Astrocyte (in vitro differentiated cells and primary cell): ENCODE measurements around the gene GIT1. TPM values are rescaled to one million over a fixed set of nuclear protein-coding genes. Genes with fewer than 3 reads are reported as not detected.

Experiments used
- DNase-seq: peaks from one replicate; pipeline ENCODE4 v3.0.0-alpha.2; 2010; ENCODE audit warnings: low read depth
- FAIRE-seq: peaks from 2 replicates; lab custom pipeline; 2011; peaks lifted over from hg19 to GRCh38; lab: Jason Lieb, UNC
- H2AFZ ChIP-seq: 2 replicates; pipeline ENCODE4 v1.6.0; 2012; ENCODE audit warnings: low read depth, low read length, inconsistent platforms
- H3K27ac ChIP-seq: 2 replicates; pipeline ENCODE4 v1.5.1; 2011; ENCODE audit warnings: low read depth, low read length, inconsistent platforms
- H3K27me3 ChIP-seq: 2 replicates; pipeline ENCODE4 v1.6.0; 2011; ENCODE audit warnings: low read length, inconsistent platforms; ENCODE audit not compliant: insufficient read depth
- H3K36me3 ChIP-seq: 2 replicates; pipeline ENCODE4 v1.5.1; 2011; ENCODE audit warnings: low read length, inconsistent platforms; ENCODE audit not compliant: insufficient read depth
- H3K4me1 ChIP-seq: 2 replicates; pipeline ENCODE4 v1.5.1; 2011; ENCODE audit warnings: low read length, inconsistent platforms; ENCODE audit not compliant: insufficient read depth
- H3K4me2 ChIP-seq: 2 replicates; pipeline ENCODE4 v1.6.0; 2012; ENCODE audit warnings: low read length, inconsistent platforms
- H3K4me3 ChIP-seq: 2 replicates; pipeline ENCODE4 v1.5.1; 2011; ENCODE audit warnings: low read depth, mild to moderate bottlenecking, low read length, inconsistent platforms; ENCODE audit not compliant: insufficient read depth
- H3K79me2 ChIP-seq: 2 replicates; pipeline ENCODE4 v1.6.0; 2012; ENCODE audit warnings: mild to moderate bottlenecking, low read length, inconsistent platforms; ENCODE audit not compliant: insufficient read depth
- H3K9ac ChIP-seq: 2 replicates; pipeline ENCODE4 v1.6.0; 2012; ENCODE audit warnings: mild to moderate bottlenecking, low read length, inconsistent platforms
- H3K9me3 ChIP-seq: 2 replicates; pipeline ENCODE4 v1.5.1; 2012; ENCODE audit warnings: low read depth, mild to moderate bottlenecking, low read length, inconsistent platforms; ENCODE audit not compliant: insufficient read depth
- H4K20me1 ChIP-seq: 2 replicates; pipeline ENCODE4 v1.6.0; 2012; ENCODE audit warnings: low read length, inconsistent platforms; ENCODE audit not compliant: insufficient read depth
- H3K27ac Mint-ChIP-seq: one replicate; pipeline ENCODE4 v1.8.0; 2021; ENCODE audit warnings: mild to moderate bottlenecking, mixed read lengths; ENCODE audit not compliant: unreplicated experiment
- H3K27me3 Mint-ChIP-seq: one replicate; pipeline ENCODE4 v1.8.0; 2021; ENCODE audit warnings: low read depth, mixed read lengths; ENCODE audit not compliant: unreplicated experiment
- H3K36me3 Mint-ChIP-seq: one replicate; pipeline ENCODE4 v1.8.0; 2021; ENCODE audit warnings: low read depth, mixed read lengths; ENCODE audit not compliant: unreplicated experiment
- H3K4me1 Mint-ChIP-seq: one replicate; pipeline ENCODE4 v1.8.0; 2021; ENCODE audit warnings: low read depth, mixed read lengths; ENCODE audit not compliant: unreplicated experiment
- H3K4me3 Mint-ChIP-seq: one replicate; pipeline ENCODE4 v1.8.0; 2021; ENCODE audit warnings: mild to moderate bottlenecking, moderate library complexity, mixed read lengths; ENCODE audit not compliant: unreplicated experiment
- H3K9me3 Mint-ChIP-seq: one replicate; pipeline ENCODE4 v1.8.0; 2021; ENCODE audit warnings: mild to moderate bottlenecking, mixed read lengths; ENCODE audit not compliant: unreplicated experiment
- EZH2 ChIP-seq: IDR thresholded peaks from 2 replicates; pipeline ENCODE4 v1.6.1; 2012; ENCODE audit warnings: mild to moderate bottlenecking, low read length, inconsistent platforms; ENCODE audit not compliant: insufficient read depth
- total RNA-seq: library from RNA; stranded (reverse); gene quantifications from 2 replicates; pipeline ENCODE4 v1.2.1, GENCODE V29; 2021
- TF ChIP-seq, protein P1 (sequence below): IDR thresholded peaks from 2 replicates; pipeline ENCODE4 v1.5.1; 2011; ENCODE audit warnings: low read depth, mild to moderate bottlenecking, inconsistent platforms, low read length, moderate library complexity; ENCODE audit not compliant: insufficient read depth

GIT1 gene
- total RNA-seq, 1 donor from 2014 or later, result 52.2 TPM

GRCh38 chr17:29569245-29569950 is 20.1 kb downstream of the GIT1 start:
- no peak for DNase-seq
- Histone ChIP-seq H3K79me2 (no peaks in the 10 kb centered on the region), H3K9ac (peak overlapping the region; percentile 83), H3K27me3 (peaks cover 5% of the 10 kb centered on the region), H4K20me1 (peaks cover 19% of the 10 kb centered on the region), H2AFZ (peak overlapping the region; percentile 93), H3K27ac (peak overlapping the region; percentile 3), H3K4me2 (peak overlapping the region; percentile 92), H3K9me3 (no peaks in the 10 kb centered on the region), H3K4me3 (peak overlapping the region; percentile 83), H3K4me1 (peaks cover 26% of the 10 kb centered on the region), H3K36me3 (no peaks in the 10 kb centered on the region)
- Mint-ChIP-seq H3K27me3 (peaks cover 8% of the 10 kb centered on the region), H3K36me3 (peaks cover 9% of the 10 kb centered on the region), H3K27ac (peak overlapping the region; percentile 58), H3K4me1 (peaks cover 5% of the 10 kb centered on the region), H3K9me3 (no peaks in the 10 kb centered on the region), H3K4me3 (peak overlapping the region; percentile 89)
- FAIRE-seq, result no peak
- TF ChIP-seq EZH2, result no peak
- TF ChIP-seq, protein P1, sequence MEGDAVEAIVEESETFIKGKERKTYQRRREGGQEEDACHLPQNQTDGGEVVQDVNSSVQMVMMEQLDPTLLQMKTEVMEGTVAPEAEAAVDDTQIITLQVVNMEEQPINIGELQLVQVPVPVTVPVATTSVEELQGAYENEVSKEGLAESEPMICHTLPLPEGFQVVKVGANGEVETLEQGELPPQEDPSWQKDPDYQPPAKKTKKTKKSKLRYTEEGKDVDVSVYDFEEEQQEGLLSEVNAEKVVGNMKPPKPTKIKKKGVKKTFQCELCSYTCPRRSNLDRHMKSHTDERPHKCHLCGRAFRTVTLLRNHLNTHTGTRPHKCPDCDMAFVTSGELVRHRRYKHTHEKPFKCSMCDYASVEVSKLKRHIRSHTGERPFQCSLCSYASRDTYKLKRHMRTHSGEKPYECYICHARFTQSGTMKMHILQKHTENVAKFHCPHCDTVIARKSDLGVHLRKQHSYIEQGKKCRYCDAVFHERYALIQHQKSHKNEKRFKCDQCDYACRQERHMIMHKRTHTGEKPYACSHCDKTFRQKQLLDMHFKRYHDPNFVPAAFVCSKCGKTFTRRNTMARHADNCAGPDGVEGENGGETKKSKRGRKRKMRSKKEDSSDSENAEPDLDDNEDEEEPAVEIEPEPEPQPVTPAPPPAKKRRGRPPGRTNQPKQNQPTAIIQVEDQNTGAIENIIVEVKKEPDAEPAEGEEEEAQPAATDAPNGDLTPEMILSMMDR, result no peak

DNA sequence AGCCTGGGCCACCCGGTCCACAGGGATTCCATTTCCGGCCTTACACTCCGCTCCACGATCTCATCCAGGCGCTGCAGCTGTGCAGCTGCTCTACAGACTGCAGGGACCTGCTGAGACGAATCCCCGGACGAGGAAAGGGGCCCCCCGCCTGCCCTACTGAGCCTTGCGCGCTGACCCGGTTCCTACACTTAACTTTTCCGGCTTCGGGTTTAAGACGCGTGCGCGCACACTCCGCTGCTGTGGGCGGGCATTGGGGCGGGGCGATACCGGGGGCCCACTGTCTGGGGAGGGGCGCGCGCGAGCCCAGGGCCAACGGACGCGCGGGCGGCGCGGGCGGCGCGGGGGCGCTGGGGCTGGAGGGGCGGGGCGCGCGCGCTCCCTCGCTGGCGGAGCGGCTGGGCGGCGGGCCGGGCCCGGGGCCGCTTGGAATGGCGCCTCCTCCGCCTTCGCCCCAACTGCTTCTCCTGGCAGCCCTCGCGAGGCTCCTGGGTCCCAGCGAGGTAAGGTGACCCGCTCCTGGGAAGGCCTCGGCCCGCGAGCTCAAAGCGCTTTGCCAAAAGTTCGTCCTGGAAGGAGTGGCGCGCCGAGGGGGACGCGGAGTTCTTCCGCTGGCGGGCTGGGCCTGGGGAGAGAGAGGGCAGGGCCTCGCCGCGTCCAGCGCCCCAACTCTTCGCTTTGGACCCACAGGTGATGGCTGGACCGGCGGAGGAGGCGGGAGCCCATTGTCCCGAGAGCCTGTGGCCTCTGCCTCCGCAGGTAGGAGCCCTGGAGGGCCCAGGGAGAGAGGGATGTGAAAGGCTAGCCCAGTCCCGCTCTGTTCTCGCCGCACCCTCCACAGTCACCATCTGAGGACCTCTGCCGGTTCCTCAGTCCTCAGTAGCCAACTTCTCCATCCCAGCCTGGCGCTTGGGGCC is 20.9 kb downstream of the GIT1 start, which contains the start of gene TP53I13:
TP53I13 (plus strand) TSS at position 371 of the 914 bp plus-strand sequence; CDS start at position 429, 58 bp downstream.
- Mint-ChIP-seq H3K27ac (peak within 1 kb of the TSS; percentile 72), H3K27me3 (peaks cover 14% of the 10 kb centered on the region), H3K36me3 (peaks cover 10% of the 10 kb centered on the region), H3K9me3 (no peaks in the 10 kb centered on the region), H3K4me3 (peak within 1 kb of the TSS; percentile 91), H3K4me1 (peaks cover 5% of the 10 kb centered on the region)
- H3K79me2 ChIP-seq, result no peaks in the 10 kb centered on the region
- H3K36me3 ChIP-seq, result no peaks in the 10 kb centered on the region
- peak within 1 kb of the TSS; percentile 92 for H3K4me2 ChIP-seq
- peak within 1 kb of the TSS; percentile 83 for H3K4me3 ChIP-seq
- peaks cover 26% of the 10 kb centered on the region for H3K4me1 ChIP-seq
- peak within 1 kb of the TSS; percentile 3 for H3K27ac ChIP-seq
- DNase-seq (peak; percentile 70), FAIRE-seq (no peak)
- H4K20me1 ChIP-seq, result peaks cover 12% of the 10 kb centered on the region
- peaks cover 5% of the 10 kb centered on the region for H3K27me3 ChIP-seq
- TF ChIP-seq, protein P1, result no peak
- TF ChIP-seq EZH2, result no peak
- peak within 1 kb of the TSS; percentile 83 for H3K9ac ChIP-seq
- H3K9me3 ChIP-seq, result no peaks in the 10 kb centered on the region
- peak within 1 kb of the TSS; percentile 93 for H2AFZ ChIP-seq
